SK-N-SH (cell line): ENCODE data around the gene SULT1A1. TPM values are rescaled to one million over a fixed set of nuclear protein-coding genes. Genes with fewer than 3 reads are reported as not detected.

Experiments used
- CTCF ChIA-PET: fragments of 300-600, 350-600 bp; formaldehyde crosslinking; extraction: SDS; loops from one replicate; lab custom pipeline; 2021; lab: Yijun Ruan, JAX
- POLR2A ChIA-PET: fragments of 350-600 bp; sonication (Branson Sonifier 250); formaldehyde crosslinking; extraction: SDS; loops from one replicate; lab custom pipeline; 2020; ENCODE audit warnings: antibody characterized with exemption, inconsistent platforms; lab: Yijun Ruan, JAX
- DNase-seq: peaks from one replicate; pipeline ENCODE4 v3.0.0; 2012
- H2AFZ ChIP-seq: fragments of 200-600 bp; sonication (generic); 2 replicates; pipeline ENCODE4 v1.8.1; 2016; ENCODE audit warnings: antibody characterized with exemption, mild to moderate bottlenecking, low read depth
- H3F3A ChIP-seq: fragments of 200-600 bp; sonication (generic); replicated peaks from 2 replicates; pipeline ENCODE3; 2016; ENCODE audit warnings: antibody characterized with exemption, mild to moderate bottlenecking; ENCODE audit not compliant: insufficient read depth
- H3K27ac ChIP-seq, 2 experiments: fragments of 200-500 bp in 1 of 2; fragments of 200-600 bp in 1 of 2; sonication (Bioruptor generic) in 1 of 2; sonication (generic), shearing (Covaris generic) in 1 of 2; 2 replicates each; pipeline versions ENCODE4 v1.5.1 to v1.6.1; 2014 to 2016; ENCODE audit warnings: low read depth in 2 of 2, inconsistent platforms in 1 of 2, low read length in 1 of 2, mild to moderate bottlenecking in 1 of 2, mixed read lengths in 1 of 2
- H3K27me3 ChIP-seq: fragments of 200-600 bp; sonication (generic), shearing (Covaris generic); 2 replicates; pipeline ENCODE4 v1.6.1; 2016; ENCODE audit warnings: mixed run types; ENCODE audit not compliant: insufficient read depth
- H3K36me3 ChIP-seq, 2 experiments: fragments of 200-500 bp in 1 of 2; fragments of 200-600 bp in 1 of 2; sonication (Bioruptor generic) in 1 of 2; sonication (generic) in 1 of 2; replicated peaks in 1 of 2; 2 replicates each; pipeline versions ENCODE3 to v1.5.1; 2014 to 2016; ENCODE audit warnings: low read length in 1 of 2, mild to moderate bottlenecking in 1 of 2; ENCODE audit not compliant: insufficient read depth in 2 of 2, control insufficient read depth in 1 of 2
- H3K4me1 ChIP-seq, 2 experiments: fragments of 200-500 bp in 1 of 2; fragments of 200-600 bp in 1 of 2; sonication (Bioruptor generic) in 1 of 2; sonication (generic), shearing (Covaris generic) in 1 of 2; 2 replicates each; pipeline versions ENCODE4 v1.5.1 to v1.6.1; 2014 to 2016; ENCODE audit warnings: low read depth in 1 of 2, low read length in 1 of 2, mixed run types in 1 of 2; ENCODE audit not compliant: insufficient read depth in 2 of 2, control insufficient read depth in 1 of 2
- H3K4me2 ChIP-seq: fragments of 200-600 bp; sonication (generic), shearing (Covaris generic); 2 replicates; pipeline ENCODE4 v1.6.1; 2017; ENCODE audit warnings: mixed run types
- H3K4me3 ChIP-seq, 2 experiments: fragments of 200-500 bp in 1 of 2; fragments of 200-600 bp in 1 of 2; sonication (Bioruptor generic) in 1 of 2; sonication (generic), shearing (Covaris generic) in 1 of 2; 2 replicates each; pipeline versions ENCODE4 v1.5.1 to v1.8.1; 2014 to 2016; ENCODE audit warnings: low read depth in 2 of 2, inconsistent platforms in 1 of 2, low read length in 1 of 2, mild to moderate bottlenecking in 1 of 2, mixed read lengths in 1 of 2, moderate library complexity in 1 of 2
- H3K79me2 ChIP-seq: fragments of 200-600 bp; sonication (generic); 2 replicates; pipeline ENCODE4 v1.8.1; 2017; ENCODE audit warnings: mild to moderate bottlenecking; ENCODE audit not compliant: insufficient read depth
- H3K9ac ChIP-seq: fragments of 200-600 bp; sonication (generic); 2 replicates; pipeline ENCODE4 v1.6.1; 2017; ENCODE audit warnings: mixed run types
- H3K9me2 ChIP-seq: fragments of 200-600 bp; sonication (generic); 2 replicates; pipeline ENCODE4 v1.6.1; 2017; ENCODE audit warnings: mixed run types
- H3K9me3 ChIP-seq: fragments of 200-600 bp; sonication (generic); 2 replicates; pipeline ENCODE4 v1.6.1; 2017; ENCODE audit warnings: mixed run types, mild to moderate bottlenecking, moderate library complexity
- H4K20me1 ChIP-seq: fragments of 200-600 bp; sonication (generic); 2 replicates; pipeline ENCODE4 v1.6.1; 2017; ENCODE audit warnings: mild to moderate bottlenecking, mixed run types; ENCODE audit not compliant: insufficient read depth
- EP300 ChIP-seq, 2 experiments: IDR thresholded peaks; 2 replicates each; pipeline versions ENCODE4 v1.4.0 to v1.6.1; 2012; ENCODE audit warnings: borderline replicate concordance in 1 of 2, low read depth in 1 of 2, low read length in 1 of 2
- FOSL2 ChIP-seq: IDR thresholded peaks from 2 replicates; pipeline ENCODE4 v1.4.0; 2012; ENCODE audit warnings: low read depth, mild to moderate bottlenecking, moderate library complexity, borderline replicate concordance
- FOXM1 ChIP-seq: IDR thresholded peaks from 2 replicates; pipeline ENCODE4 v1.4.0; 2012; ENCODE audit warnings: low read depth, mild to moderate bottlenecking
- GABPA ChIP-seq: IDR thresholded peaks from 2 replicates; pipeline ENCODE4 v1.4.0; 2012; ENCODE audit warnings: low read depth, mild to moderate bottlenecking
- JUND ChIP-seq: IDR thresholded peaks from 2 replicates; pipeline ENCODE4 v1.4.0; 2012
- MEF2A ChIP-seq: IDR thresholded peaks from 2 replicates; pipeline ENCODE4 v1.4.0; 2012; ENCODE audit warnings: low read depth, borderline replicate concordance
- MXI1 ChIP-seq: IDR thresholded peaks from 2 replicates; pipeline ENCODE4 v1.6.1; 2012; ENCODE audit warnings: mild to moderate bottlenecking, low read depth, low read length, improper control_type of control experiment
- NRF1 ChIP-seq: IDR thresholded peaks from 2 replicates; pipeline ENCODE4 v1.6.1; 2012; ENCODE audit warnings: low read depth, mild to moderate bottlenecking, low read length
- POLR2AphosphoS5 ChIP-seq: IDR thresholded peaks from 2 replicates; pipeline ENCODE4 v1.6.1; 2012; ENCODE audit warnings: low read depth, low read length
- RCOR1 ChIP-seq: fragments of 150-350 bp; IDR thresholded peaks from 2 replicates; pipeline ENCODE4 v1.6.1; 2017; ENCODE audit warnings: antibody characterized with exemption, low read length
- RFX5 ChIP-seq: IDR thresholded peaks from 2 replicates; pipeline ENCODE4 v1.6.1; 2012; ENCODE audit warnings: mild to moderate bottlenecking, improper control_type of control experiment, low read length
- RXRA ChIP-seq: IDR thresholded peaks from 2 replicates; pipeline ENCODE4 v1.4.0; 2012; ENCODE audit warnings: low read depth, mild to moderate bottlenecking, borderline replicate concordance
- SIN3A ChIP-seq: IDR thresholded peaks from 2 replicates; pipeline ENCODE4 v1.6.1; 2012; ENCODE audit warnings: low read depth, mild to moderate bottlenecking, low read length, moderate library complexity, borderline replicate concordance
- TAF1 ChIP-seq: IDR thresholded peaks from 2 replicates; pipeline ENCODE4 v1.6.1; 2012; ENCODE audit warnings: low read depth, mild to moderate bottlenecking, low read length, moderate library complexity, borderline replicate concordance
- TCF12 ChIP-seq: IDR thresholded peaks from 2 replicates; pipeline ENCODE4 v1.4.0; 2012
- TEAD4 ChIP-seq: IDR thresholded peaks from 2 replicates; pipeline ENCODE4 v1.4.0; 2012; ENCODE audit warnings: mild to moderate bottlenecking, borderline replicate concordance; ENCODE audit not compliant: insufficient read depth
- YY1 ChIP-seq: IDR thresholded peaks from 2 replicates; pipeline ENCODE4 v1.4.0; 2012; ENCODE audit warnings: low read depth, mild to moderate bottlenecking
- WGBS: methylation state at CpG from one replicate; pipeline ENCODE4 v1.1.6; 2017; ENCODE audit warnings: low lambda C conversion rate; 5-methylcytosine and 5-hydroxymethylcytosine counted together
- polyA plus RNA-seq, 3 experiments: library from polyadenylated mRNA; depleted of rRNA; stranded (reverse); fragments of >200 nt; gene quantifications; 2 replicates each; pipeline ENCODE4 v1.2.3, GENCODE V29; 2012
- TF ChIP-seq, protein P1 (sequence below): fragments of 150-350 bp; IDR thresholded peaks from 2 replicates; pipeline ENCODE4 v1.6.1; 2016; ENCODE audit warnings: mild to moderate bottlenecking, low read depth, low read length

Gene SULT1A1
- polyA plus RNA-seq, 1 of the 3 experiments (the other 2 are of a cell fraction): 0.13 TPM

DNA sequence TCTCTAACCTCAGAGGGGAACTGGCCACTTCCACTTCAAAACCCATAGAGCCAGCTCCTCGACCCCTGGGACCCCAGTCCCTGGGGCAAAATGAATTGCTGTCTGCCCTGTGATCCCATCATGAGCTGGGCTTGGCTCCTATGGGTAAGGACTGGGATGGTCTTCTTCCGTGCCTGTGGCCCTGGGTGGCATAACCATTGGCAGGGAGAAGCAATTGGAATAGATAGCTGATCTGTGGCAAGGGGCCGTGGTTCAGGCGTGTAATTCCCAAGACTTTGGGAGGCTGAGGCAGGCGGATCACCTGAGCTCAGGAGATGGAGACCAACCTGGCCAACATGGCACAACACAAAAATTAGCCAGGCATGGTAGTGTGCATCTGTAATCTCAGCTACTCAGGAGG is 17.3 kb downstream of the SULT1A1 start:
- H3K4me2 ChIP-seq: no peak overlapping the region
- H3K9me2 ChIP-seq: no peaks in the 10 kb centered on the region
- H3K27ac ChIP-seq: no peak overlapping the region
- DNase-seq: no peak
- no peak overlapping the region for H2AFZ ChIP-seq
- no peak overlapping the region for H3K9ac ChIP-seq
- no peak for TF ChIP-seq SIN3A
- no peak for TF ChIP-seq FOXM1
- TF ChIP-seq, protein P1, sequence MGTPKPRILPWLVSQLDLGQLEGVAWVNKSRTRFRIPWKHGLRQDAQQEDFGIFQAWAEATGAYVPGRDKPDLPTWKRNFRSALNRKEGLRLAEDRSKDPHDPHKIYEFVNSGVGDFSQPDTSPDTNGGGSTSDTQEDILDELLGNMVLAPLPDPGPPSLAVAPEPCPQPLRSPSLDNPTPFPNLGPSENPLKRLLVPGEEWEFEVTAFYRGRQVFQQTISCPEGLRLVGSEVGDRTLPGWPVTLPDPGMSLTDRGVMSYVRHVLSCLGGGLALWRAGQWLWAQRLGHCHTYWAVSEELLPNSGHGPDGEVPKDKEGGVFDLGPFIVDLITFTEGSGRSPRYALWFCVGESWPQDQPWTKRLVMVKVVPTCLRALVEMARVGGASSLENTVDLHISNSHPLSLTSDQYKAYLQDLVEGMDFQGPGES: no peak
- TF ChIP-seq NRF1: no peak
- TF ChIP-seq TCF12: no peak
- TF ChIP-seq, all 33 proteins: peak for 0
- WGBS: 93% methylated on average over 3 of the region's 5 CpGs
- H3K4me3 ChIP-seq: no peak overlapping the region
- no peaks in the 10 kb centered on the region for H3F3A ChIP-seq
- H3K27me3 ChIP-seq: no peaks in the 10 kb centered on the region
- peaks cover 0 to 6% of the 10 kb centered on the region in 2 experiments for H3K36me3 ChIP-seq
- CTCF ChIA-PET: interaction anchor here (0.8 to 1.0 kb wide), 2 partner anchors 7 to 265 kb away, joined by 3 read pairs; no protein-coding TSS in a partner anchor
- H3K4me1 ChIP-seq: no peaks in the 10 kb centered on the region
- no peaks in the 10 kb centered on the region for H3K79me2 ChIP-seq
- POLR2A ChIA-PET: no interaction called here
- H3K9me3 ChIP-seq: no peaks in the 10 kb centered on the region
- no peaks in the 10 kb centered on the region for H4K20me1 ChIP-seq

DNA sequence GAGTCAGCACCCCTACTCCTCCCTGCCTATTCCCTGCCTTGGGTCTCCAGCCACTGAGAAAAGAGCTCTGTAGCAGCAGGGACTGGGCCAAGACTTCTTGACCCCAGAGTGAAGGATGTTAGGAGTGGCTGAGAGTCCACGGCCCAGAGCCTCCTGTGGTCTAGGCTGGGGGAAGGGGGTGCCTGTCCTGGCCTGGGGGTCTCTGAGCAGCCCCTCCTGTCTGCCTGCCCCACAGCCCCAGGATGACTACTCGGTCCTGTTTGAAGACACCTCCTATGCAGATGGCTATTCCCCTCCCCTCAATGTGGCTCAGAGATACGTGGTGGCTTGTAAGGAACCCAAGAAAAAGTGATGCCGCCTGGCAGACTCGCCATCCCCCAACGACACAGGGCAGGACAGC is 18.5 kb downstream of the SULT1A1 start:
- Histone ChIP-seq H3K9me3 (no peaks in the 10 kb centered on the region), H4K20me1 (no peaks in the 10 kb centered on the region), H3F3A (no peaks in the 10 kb centered on the region), H3K4me2 (no peak overlapping the region), H3K36me3 (peaks cover 0 to 6% of the 10 kb centered on the region in 2 experiments), H3K9ac (no peak overlapping the region), H3K27ac (no peak overlapping the region), H3K9me2 (no peaks in the 10 kb centered on the region), H2AFZ (no peak overlapping the region), H3K4me1 (no peaks in the 10 kb centered on the region), H3K79me2 (no peaks in the 10 kb centered on the region), H3K4me3 (no peak overlapping the region), H3K27me3 (no peaks in the 10 kb centered on the region)
- POLR2A ChIA-PET: no interaction called here
- TF ChIP-seq RFX5: no peak
- no peak for TF ChIP-seq TAF1
- TF ChIP-seq MXI1: no peak
- no peak for DNase-seq
- CTCF ChIA-PET: no interaction called here
- WGBS: 96% methylated on average over 5 of the region's 6 CpGs

DNA sequence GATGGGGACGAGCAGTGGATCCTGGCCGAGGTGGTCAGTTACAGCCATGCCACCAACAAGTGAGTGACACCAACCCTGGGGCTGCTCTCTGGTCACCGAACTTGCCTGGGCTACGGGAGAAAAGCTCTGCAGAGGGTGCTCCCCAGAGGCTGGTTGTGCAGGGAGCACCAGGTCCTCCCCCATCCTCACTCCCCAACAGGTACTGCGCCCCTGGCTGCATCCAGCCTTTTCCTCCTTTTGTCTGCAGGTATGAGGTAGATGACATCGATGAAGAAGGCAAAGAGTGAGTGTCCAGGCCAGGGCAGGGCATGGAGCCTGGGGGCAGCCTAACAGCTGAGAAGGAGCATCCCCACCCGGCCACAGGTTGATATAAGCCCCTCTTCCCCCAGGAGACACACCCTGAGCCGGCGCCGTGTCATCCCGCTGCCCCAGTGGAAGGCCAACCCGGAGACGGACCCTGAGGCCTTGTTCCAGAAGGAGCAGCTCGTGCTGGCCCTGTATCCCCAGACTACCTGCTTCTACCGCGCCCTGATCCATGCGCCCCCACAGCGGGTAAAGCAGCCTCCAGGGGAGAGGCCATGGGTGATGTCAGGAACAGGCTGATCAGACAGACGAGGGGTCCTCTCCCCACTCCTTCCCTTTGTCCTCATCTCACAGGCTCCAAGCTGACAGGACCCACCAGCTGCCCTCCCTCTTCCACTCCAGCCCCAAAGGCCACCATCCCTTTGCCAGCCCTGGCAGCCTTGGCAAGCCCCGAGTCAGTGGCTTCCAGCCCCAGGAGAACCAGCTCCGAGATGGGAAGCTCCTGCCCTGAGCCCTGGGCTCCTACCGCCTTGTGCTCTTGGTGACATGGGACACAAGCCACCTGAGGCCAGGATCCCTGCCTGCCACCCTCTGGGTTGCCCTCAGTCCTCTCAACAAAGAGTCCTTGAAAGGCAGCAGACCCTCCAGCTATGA is 19.2 kb downstream of the SULT1A1 start:
- no peaks in the 10 kb centered on the region for H3K4me1 ChIP-seq
- CTCF ChIA-PET: no interaction called here
- H3K27ac ChIP-seq: no peak overlapping the region
- H4K20me1 ChIP-seq: no peaks in the 10 kb centered on the region
- no peak overlapping the region for H3K4me2 ChIP-seq
- no peak overlapping the region for H2AFZ ChIP-seq
- no peaks in the 10 kb centered on the region for H3F3A ChIP-seq
- H3K4me3 ChIP-seq: no peak overlapping the region
- DNase-seq: no peak
- H3K36me3 ChIP-seq: peaks cover 0 to 7% of the 10 kb centered on the region in 2 experiments
- no peaks in the 10 kb centered on the region for H3K79me2 ChIP-seq
- POLR2A ChIA-PET: no interaction called here
- H3K27me3 ChIP-seq: no peaks in the 10 kb centered on the region
- H3K9me2 ChIP-seq: no peaks in the 10 kb centered on the region
- H3K9ac ChIP-seq: no peak overlapping the region
- WGBS: 89% methylated on average over 12 of the region's 22 CpGs
- H3K9me3 ChIP-seq: no peaks in the 10 kb centered on the region
- no peak for TF ChIP-seq SIN3A
- no peak for TF ChIP-seq RXRA
- TF ChIP-seq, protein P1: no peak
- TF ChIP-seq YY1: no peak
- no peak for TF ChIP-seq GABPA
- no peak for TF ChIP-seq MXI1
- TF ChIP-seq JUND: no peak
- TF ChIP-seq MEF2A: no peak
- TF ChIP-seq RCOR1: no peak
- no peak for TF ChIP-seq EP300 (IDR thresholded peaks at IDR 0.05; ENCODE audit: borderline replicate concordance in 1 of 2, low read depth in 1 of 2, low read length in 1 of 2)
- TF ChIP-seq TCF12: no peak
- no peak for TF ChIP-seq FOXM1
- TF ChIP-seq TEAD4: no peak
- no peak for TF ChIP-seq FOSL2
- no peak for TF ChIP-seq POLR2AphosphoS5
